GM20000 (cell line): ENCODE measurements around the gene KAZN.

Source experiments
- DNase-seq: peaks from one replicate; pipeline ENCODE4 v3.0.0; 2012; ENCODE audit warnings: low spot score
- CTCF ChIP-seq: IDR thresholded peaks from 2 replicates; pipeline ENCODE4 v1.5.1; 2012; ENCODE audit warnings: mild to moderate bottlenecking, control low read depth; ENCODE audit errors: extremely low read depth, missing control alignments

The KAZN gene

GRCh38 chr1:14769486-14770274 is 171.2 kb downstream of the KAZN start:
- no peak for TF ChIP-seq CTCF
- DNase-seq = no peak

- DNase-seq = no peak
- no peak for TF ChIP-seq CTCF
These were observed 175.0 kb downstream of the KAZN start for GRCh38 chr1:14773396-14774025.

- no peak for TF ChIP-seq CTCF
- DNase-seq = no peak
These were observed 175.7 kb downstream of the KAZN start for GRCh38 chr1:14774225-14774624.

GRCh38 chr1:14774988-14775387 is 176.5 kb downstream of the KAZN start:
- no peak for TF ChIP-seq CTCF
- no peak for DNase-seq

GRCh38 chr1:14775434-14775833 is 176.9 kb downstream of the KAZN start:
- DNase-seq = no peak
- no peak for TF ChIP-seq CTCF

- no peak for DNase-seq
- no peak for TF ChIP-seq CTCF
These were observed 179.3 kb downstream of the KAZN start for GRCh38 chr1:14777516-14778506.
